Upper lobe of left lung (tissue), 4 donors: ENCODE measurements around the gene PHOX2B.

Experiments
- CTCF ChIP-seq, 6 experiments: fragments of 450-650 bp in 4 of 6; fragments of 200-600 bp in 2 of 6; sonication (generic) in 2 of 6; IDR thresholded peaks; one replicate each; pipeline ENCODE4 v1.5.1; 2016 to 2019; ENCODE audit warnings: antibody characterized with exemption in 6 of 6
- POLR2A ChIP-seq, 4 donors: fragments of 450-650 bp; IDR thresholded peaks; one replicate each; pipeline ENCODE4 v1.5.1; 2016 to 2017; ENCODE audit warnings: antibody characterized with exemption in 4 of 4, mild to moderate bottlenecking in 2 of 4
- POLR2AphosphoS5 ChIP-seq, 2 donors: sonication (generic); formaldehyde crosslinking; IDR thresholded peaks; one replicate each; pipeline ENCODE4 v1.5.1; 2017; ENCODE audit warnings: antibody characterized with exemption in 2 of 2

DNA sequence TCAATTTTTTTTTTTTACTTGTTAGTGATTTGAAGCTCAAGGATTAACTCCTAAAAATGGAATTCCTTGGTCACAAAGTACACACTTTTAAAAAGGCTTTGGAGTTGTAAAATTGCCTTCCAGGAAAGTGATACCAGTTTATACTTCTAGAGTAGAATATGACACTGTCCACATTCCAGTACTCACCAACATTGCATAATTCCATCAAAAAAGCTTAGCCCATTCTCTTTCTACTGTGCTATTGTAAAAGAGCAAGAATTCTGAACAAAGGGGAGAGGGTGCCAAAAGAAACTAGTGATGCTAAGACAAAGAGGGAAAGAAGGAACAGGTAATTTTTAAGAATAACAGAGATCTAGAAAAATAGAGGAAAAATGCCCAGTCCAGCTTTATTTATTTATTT, 10.4 kb upstream of the PHOX2B start:
- no peak for TF ChIP-seq CTCF (IDR thresholded peaks at IDR 0.05)
- TF ChIP-seq POLR2A (IDR thresholded peaks at IDR 0.05) = no peak
- no peak for TF ChIP-seq POLR2AphosphoS5 (IDR thresholded peaks at IDR 0.05)
